HCT116 (cell line): ENCODE data around the gene MGRN1. TPM values are rescaled to one million over a fixed set of nuclear protein-coding genes. Genes with fewer than 3 reads are reported as not detected.

Experiments used
- ATAC-seq: fragments of 200-7000 bp; cut with Tn5 transposase; 2 replicates; pipeline ENCODE4 v1.9.1; 2020; ENCODE audit warnings: mild to moderate bottlenecking, moderate library complexity
- BruUV-seq: library from RNA; stranded (reverse); fragments of 400-500 nt; replicated peaks from 2 replicates; lab custom pipeline; 2021; lab: Mats Ljungman, UMichigan
- CTCF ChIA-PET: fragments of 300-600 bp; sonication (Branson Sonifier 250); formaldehyde crosslinking; loops from one replicate; lab custom pipeline; 2021; ENCODE audit warnings: antibody characterized with exemption; lab: Charles Lee
- POLR2A ChIA-PET: fragments of 300-600, 350-600 bp; sonication (Branson Sonifier 250); formaldehyde crosslinking; loops from one replicate; lab custom pipeline; 2021; ENCODE audit warnings: antibody characterized with exemption; lab: Charles Lee
- RAD21 ChIA-PET, 2 experiments: fragments of 300-600 bp; sonication (Branson Sonifier 250); formaldehyde crosslinking; loops; one replicate each; lab custom pipeline; 2023; ENCODE audit warnings: low total read pairs in 2 of 2; ENCODE audit not compliant: uncharacterized antibody in 2 of 2, unreplicated experiment in 2 of 2, low non-redundant PET in 1 of 2; lab: Charles Lee
- DNase-seq: peaks from one replicate; pipeline ENCODE4 v3.0.0-alpha.2; 2010; ENCODE audit warnings: low read depth, low spot score
- H2AFZ ChIP-seq: fragments of 200-600 bp; shearing (Covaris generic), sonication (generic); 2 replicates; pipeline ENCODE4 v1.6.1; 2017; ENCODE audit warnings: low read depth, mixed run types, mixed read lengths, antibody characterized with exemption, low read length; ENCODE audit not compliant: poor library complexity, severe bottlenecking
- H3K27ac ChIP-seq: 2 replicates; pipeline ENCODE4 v1.5.1; 2012; ENCODE audit warnings: low read depth, low read length
- H3K27me3 ChIP-seq: fragments of 200-600 bp; sonication (generic); 2 replicates; pipeline ENCODE4 v1.6.1; 2016; ENCODE audit warnings: mixed run types, low read length, mixed read lengths; ENCODE audit not compliant: insufficient read depth
- H3K36me3 ChIP-seq, 2 experiments: fragments of 200-500 bp in 1 of 2; fragments of 200-600 bp in 1 of 2; sonication (Bioruptor generic) in 1 of 2; sonication (generic) in 1 of 2; 2 replicates each; pipeline versions ENCODE4 v1.5.1 to v1.6.1; 2014 to 2016; ENCODE audit warnings: low read length in 2 of 2, inconsistent platforms in 1 of 2, mixed read lengths in 1 of 2, mixed run types in 1 of 2; ENCODE audit not compliant: insufficient read depth in 2 of 2, control insufficient read depth in 1 of 2
- H3K4me1 ChIP-seq, 2 experiments: fragments of 200-600 bp in 1 of 2; sonication (generic) in 1 of 2; 2 replicates each; pipeline versions ENCODE4 v1.5.1 to v1.6.1; 2012 to 2017; ENCODE audit warnings: low read length in 2 of 2, inconsistent platforms in 1 of 2, mild to moderate bottlenecking in 1 of 2, mixed read lengths in 1 of 2, mixed run types in 1 of 2, moderate library complexity in 1 of 2; ENCODE audit not compliant: insufficient read depth in 2 of 2, control insufficient read depth in 1 of 2
- H3K4me2 ChIP-seq: fragments of 200-600 bp; sonication (generic); 2 replicates; pipeline ENCODE4 v1.6.1; 2017; ENCODE audit warnings: mixed run types, low read length, mixed read lengths
- H3K4me3 ChIP-seq, 2 experiments: fragments of 200-600 bp in 1 of 2; sonication (generic) in 1 of 2; replicated peaks in 1 of 2; 2 replicates each; pipeline ENCODE4 v1.5.1; 2011 to 2016; ENCODE audit warnings: low read length in 2 of 2, control low read depth in 1 of 2, low read depth in 1 of 2, mild to moderate bottlenecking in 1 of 2, mixed read lengths in 1 of 2, mixed run types in 1 of 2
- H3K79me2 ChIP-seq: fragments of 200-600 bp; sonication (generic); 2 replicates; pipeline ENCODE4 v1.6.1; 2017; ENCODE audit warnings: mild to moderate bottlenecking, mixed run types, low read length, moderate library complexity, mixed read lengths; ENCODE audit not compliant: insufficient read depth
- H3K9ac ChIP-seq: fragments of 200-600 bp; sonication (generic); 2 replicates; pipeline ENCODE4 v1.6.1; 2016; ENCODE audit warnings: low read length, mixed read lengths
- H3K9me2 ChIP-seq: fragments of 200-600 bp; sonication (generic), shearing (Covaris generic); 2 replicates; pipeline ENCODE4 v1.6.1; 2017; ENCODE audit warnings: mixed run types, mild to moderate bottlenecking, moderate library complexity; ENCODE audit not compliant: insufficient read depth
- H3K9me3 ChIP-seq, 2 experiments: fragments of 200-500 bp in 1 of 2; fragments of 200-600 bp in 1 of 2; sonication (Bioruptor generic) in 1 of 2; sonication (generic) in 1 of 2; 2 replicates each; pipeline ENCODE4 v1.6.1; 2014 to 2017; ENCODE audit warnings: low read length in 2 of 2, mixed read lengths in 2 of 2, inconsistent platforms in 1 of 2, low read depth in 1 of 2, mild to moderate bottlenecking in 1 of 2, mixed run types in 1 of 2, moderate library complexity in 1 of 2; ENCODE audit not compliant: control insufficient read depth in 1 of 2, insufficient read depth in 1 of 2
- H4K20me1 ChIP-seq: fragments of 200-600 bp; sonication (generic), shearing (Covaris generic); 2 replicates; pipeline ENCODE4 v1.6.1; 2017; ENCODE audit warnings: mixed run types, mild to moderate bottlenecking, moderate library complexity; ENCODE audit not compliant: insufficient read depth
- CBX3 ChIP-seq: IDR thresholded peaks from 2 replicates; pipeline ENCODE4 v1.6.1; 2012; ENCODE audit warnings: low read depth
- CEBPB ChIP-seq: IDR thresholded peaks from 2 replicates; pipeline ENCODE4 v1.6.1; 2012; ENCODE audit warnings: low read depth
- EGR1 ChIP-seq: IDR thresholded peaks from 2 replicates; pipeline ENCODE4 v1.6.1; 2012; ENCODE audit warnings: low read depth
- ELF1 ChIP-seq: IDR thresholded peaks from 2 replicates; pipeline ENCODE4 v1.6.1; 2012; ENCODE audit warnings: low read depth, borderline replicate concordance
- EZH2 ChIP-seq: fragments of 200-600 bp; sonication (generic); IDR thresholded peaks from 2 replicates; pipeline ENCODE4 v1.6.1; 2017; ENCODE audit warnings: antibody characterized with exemption, mixed run types
- EZH2phosphoT487 ChIP-seq: fragments of 200-600 bp; IDR thresholded peaks from 2 replicates; pipeline ENCODE4 v1.6.1; 2018; ENCODE audit warnings: antibody characterized with exemption, borderline replicate concordance
- MAX ChIP-seq: IDR thresholded peaks from 2 replicates; pipeline ENCODE4 v1.6.1; 2012
- POLR2AphosphoS5 ChIP-seq: IDR thresholded peaks from 2 replicates; pipeline ENCODE4 v1.6.1; 2011; ENCODE audit warnings: mild to moderate bottlenecking, low read depth, low read length, moderate library complexity
- REST ChIP-seq: IDR thresholded peaks from 2 replicates; pipeline ENCODE4 v1.6.1; 2012; ENCODE audit warnings: low read depth
- SIN3A ChIP-seq: IDR thresholded peaks from 2 replicates; pipeline ENCODE4 v1.6.1; 2012; ENCODE audit warnings: low read depth
- SP1 ChIP-seq: IDR thresholded peaks from 2 replicates; pipeline ENCODE4 v1.6.1; 2012; ENCODE audit warnings: low read depth
- SRF ChIP-seq: IDR thresholded peaks from 2 replicates; pipeline ENCODE4 v1.6.1; 2012; ENCODE audit warnings: low read depth
- TCF7L2 ChIP-seq: IDR thresholded peaks from 2 replicates; pipeline ENCODE4 v1.7.0; 2011; ENCODE audit warnings: borderline replicate concordance, inconsistent platforms; ENCODE audit not compliant: insufficient read depth, insufficient read length; ENCODE audit errors: extremely low read depth
- YY1 ChIP-seq: IDR thresholded peaks from 2 replicates; pipeline ENCODE4 v1.6.1; 2011; ENCODE audit warnings: low read length, low read depth, moderate library complexity, mild to moderate bottlenecking; ENCODE audit not compliant: insufficient replicate concordance; ENCODE audit errors: extremely low read depth
- ZNF274 ChIP-seq: fragments of 200-500 bp; sonication (Bioruptor generic); IDR thresholded peaks from 2 replicates; pipeline ENCODE4 v1.6.1; 2014; ENCODE audit warnings: mild to moderate bottlenecking, low read depth, low read length, inconsistent platforms
- intact Hi-C: fragments of 100-400 bp; cut with micrococcal nuclease; formaldehyde crosslinking; loops from 2 replicates; pipeline ENCODE4 v1.10.0; 2022
- total RNA-seq: library from RNA; stranded (reverse); gene quantifications from one replicate; pipeline ENCODE4 v1.2.1, GENCODE V29; 2021; ENCODE audit not compliant: unreplicated experiment
- TF ChIP-seq, protein P1 (sequence below), 3 experiments: fragments of 200-600 bp in 1 of 3; sonication (generic) in 1 of 3; IDR thresholded peaks in 2 of 3; conservative IDR thresholded peaks in 1 of 3; 2 replicates each; pipeline ENCODE4 v1.5.1; 2012 to 2017; ENCODE audit warnings: low read depth in 2 of 3, low read length in 2 of 3, antibody characterized with exemption in 1 of 3, borderline replicate concordance in 1 of 3, control low read depth in 1 of 3, mild to moderate bottlenecking in 1 of 3, mixed read lengths in 1 of 3, mixed run types in 1 of 3, moderate library complexity in 1 of 3; ENCODE audit not compliant: insufficient read depth in 1 of 3
- TF ChIP-seq, protein P2 (sequence below): IDR thresholded peaks from 2 replicates; pipeline ENCODE4 v1.6.1; 2011; ENCODE audit warnings: mild to moderate bottlenecking, low read length, moderate library complexity; ENCODE audit not compliant: insufficient replicate concordance; ENCODE audit errors: extremely low read depth

MGRN1 gene
- total RNA-seq, 1 experiment from 2014 or later: 50.6 TPM

DNA sequence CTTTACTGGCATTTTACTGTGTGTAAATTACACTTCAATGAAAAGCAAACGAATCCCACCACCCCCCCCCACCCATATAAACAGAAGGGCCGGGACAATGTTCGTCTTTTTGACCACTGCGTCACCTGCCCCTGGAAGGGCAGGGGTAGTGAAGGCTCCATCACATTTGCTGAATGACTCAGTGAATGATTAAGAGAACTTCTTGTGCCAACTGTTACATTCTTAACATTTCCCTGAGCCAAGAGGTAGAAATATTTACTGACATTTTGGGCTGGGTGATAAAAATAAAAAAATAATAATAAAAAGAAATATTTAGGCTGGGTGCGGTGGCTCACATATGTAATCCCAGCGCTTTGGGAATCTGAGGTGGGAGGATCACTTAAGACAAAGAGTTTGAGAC is 44.4 kb upstream of the MGRN1 start:
- Histone ChIP-seq H3K4me2 (no peak overlapping the region), H3K4me3 (no peak overlapping the region), H3K9ac (no peak overlapping the region), H3K4me1 (no peaks in the 10 kb centered on the region; a peak in 1 of 4 replicates), H3K27ac (no peak overlapping the region), H3K79me2 (no peaks in the 10 kb centered on the region), H3K36me3 (no peaks in the 10 kb centered on the region), H3K27me3 (no peaks in the 10 kb centered on the region), H3K9me2 (no peaks in the 10 kb centered on the region), H3K9me3 (no peaks in the 10 kb centered on the region), H2AFZ (no peak overlapping the region), H4K20me1 (no peaks in the 10 kb centered on the region)
- CTCF ChIA-PET: no interaction called here
- DNase-seq (no peak), ATAC-seq (no peak)
- POLR2A ChIA-PET: no interaction called here
- no peak for TF ChIP-seq EGR1
- TF ChIP-seq, protein P1, sequence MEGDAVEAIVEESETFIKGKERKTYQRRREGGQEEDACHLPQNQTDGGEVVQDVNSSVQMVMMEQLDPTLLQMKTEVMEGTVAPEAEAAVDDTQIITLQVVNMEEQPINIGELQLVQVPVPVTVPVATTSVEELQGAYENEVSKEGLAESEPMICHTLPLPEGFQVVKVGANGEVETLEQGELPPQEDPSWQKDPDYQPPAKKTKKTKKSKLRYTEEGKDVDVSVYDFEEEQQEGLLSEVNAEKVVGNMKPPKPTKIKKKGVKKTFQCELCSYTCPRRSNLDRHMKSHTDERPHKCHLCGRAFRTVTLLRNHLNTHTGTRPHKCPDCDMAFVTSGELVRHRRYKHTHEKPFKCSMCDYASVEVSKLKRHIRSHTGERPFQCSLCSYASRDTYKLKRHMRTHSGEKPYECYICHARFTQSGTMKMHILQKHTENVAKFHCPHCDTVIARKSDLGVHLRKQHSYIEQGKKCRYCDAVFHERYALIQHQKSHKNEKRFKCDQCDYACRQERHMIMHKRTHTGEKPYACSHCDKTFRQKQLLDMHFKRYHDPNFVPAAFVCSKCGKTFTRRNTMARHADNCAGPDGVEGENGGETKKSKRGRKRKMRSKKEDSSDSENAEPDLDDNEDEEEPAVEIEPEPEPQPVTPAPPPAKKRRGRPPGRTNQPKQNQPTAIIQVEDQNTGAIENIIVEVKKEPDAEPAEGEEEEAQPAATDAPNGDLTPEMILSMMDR (IDR thresholded peaks at IDR 0.05 in 2 of 3, conservative IDR thresholded peaks at IDR 0.05 in 1 of 3; ENCODE audit: borderline replicate concordance in 1 of 3, insufficient read depth in 1 of 3, low read depth in 2 of 3, low read length in 2 of 3): no peak
- no peak for TF ChIP-seq CEBPB
- TF ChIP-seq ELF1: no peak
- no peak for TF ChIP-seq EZH2phosphoT487
- no peak for TF ChIP-seq TCF7L2
- TF ChIP-seq ZNF274: no peak
- TF ChIP-seq, protein P2, sequence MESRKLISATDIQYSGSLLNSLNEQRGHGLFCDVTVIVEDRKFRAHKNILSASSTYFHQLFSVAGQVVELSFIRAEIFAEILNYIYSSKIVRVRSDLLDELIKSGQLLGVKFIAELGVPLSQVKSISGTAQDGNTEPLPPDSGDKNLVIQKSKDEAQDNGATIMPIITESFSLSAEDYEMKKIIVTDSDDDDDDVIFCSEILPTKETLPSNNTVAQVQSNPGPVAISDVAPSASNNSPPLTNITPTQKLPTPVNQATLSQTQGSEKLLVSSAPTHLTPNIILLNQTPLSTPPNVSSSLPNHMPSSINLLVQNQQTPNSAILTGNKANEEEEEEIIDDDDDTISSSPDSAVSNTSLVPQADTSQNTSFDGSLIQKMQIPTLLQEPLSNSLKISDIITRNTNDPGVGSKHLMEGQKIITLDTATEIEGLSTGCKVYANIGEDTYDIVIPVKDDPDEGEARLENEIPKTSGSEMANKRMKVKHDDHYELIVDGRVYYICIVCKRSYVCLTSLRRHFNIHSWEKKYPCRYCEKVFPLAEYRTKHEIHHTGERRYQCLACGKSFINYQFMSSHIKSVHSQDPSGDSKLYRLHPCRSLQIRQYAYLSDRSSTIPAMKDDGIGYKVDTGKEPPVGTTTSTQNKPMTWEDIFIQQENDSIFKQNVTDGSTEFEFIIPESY: no peak
- TF ChIP-seq MAX: no peak
- no peak for TF ChIP-seq SRF
- TF ChIP-seq SP1: no peak
- TF ChIP-seq SIN3A: no peak
- no peak for TF ChIP-seq YY1
- TF ChIP-seq CBX3: no peak
- TF ChIP-seq POLR2AphosphoS5: no peak
- no peak for TF ChIP-seq EZH2
- no peak for TF ChIP-seq REST
- intact Hi-C loops: no loop called here
- RAD21 ChIA-PET: no interaction called here
- BruUV-seq: no TSS peak
